Measurements from ENCODE around the gene SUDS3. TPM values are rescaled to one million over a fixed set of nuclear protein-coding genes. Genes with fewer than 3 reads are reported as not detected.

SUDS3 gene
- polyA plus RNA-seq, 3 donors, result 8.2 to 15.6 (median 9.1) TPM

- 86% methylated on average over 2 of the region's 4 CpGs for WGBS (ENCODE audit: insufficient coverage)
- Histone ChIP-seq H2AFZ (ENCODE audit: insufficient read depth, low read depth, low read length, poor library complexity, severe bottlenecking) (no peak overlapping the region), H3K36me3 (replicated peaks in 1 of 2; ENCODE audit: control insufficient read depth in 1 of 2, insufficient read depth in 2 of 2, low read length in 2 of 2) (no peaks in the 10 kb centered on the region), H3K9me3 (replicated peaks in 1 of 2; ENCODE audit: control insufficient read depth in 1 of 2, insufficient read depth in 1 of 2, low read length in 2 of 2) (peaks cover 0 to 6% of the 10 kb centered on the region in 2 donors), H3K4me1 (ENCODE audit: control insufficient read depth in 1 of 2, insufficient read depth in 2 of 2, low read length in 2 of 2) (no peaks in the 10 kb centered on the region), H3K27ac (ENCODE audit: low read depth in 1 of 2, low read length in 2 of 2) (no peak overlapping the region), H3K79me2 (ENCODE audit: insufficient read depth, low read length) (no peaks in the 10 kb centered on the region), H3K9ac (ENCODE audit: insufficient read depth, low read length, poor library complexity, severe bottlenecking) (no peak overlapping the region), H3K4me2 (replicated peaks; ENCODE audit: extremely low read depth, low read length, poor library complexity, severe bottlenecking) (no peak overlapping the region), H3K4me3 (replicated peaks in 1 of 3; ENCODE audit: low read depth in 2 of 3, low read length in 3 of 3) (no peak overlapping the region), H3K27me3 (ENCODE audit: control insufficient read depth in 2 of 2, insufficient read depth in 2 of 2, low read length in 2 of 2) (no peaks in the 10 kb centered on the region), H4K20me1 (ENCODE audit: insufficient read depth, low read length) (no peaks in the 10 kb centered on the region)
- Mint-ChIP-seq H3K4me1 (no peaks in the 10 kb centered on the region), H3K27ac (no peak overlapping the region), H3K36me3 (no peaks in the 10 kb centered on the region), H3K27me3 (ENCODE audit: low read depth in 3 of 3) (peaks cover 0 to 1% (median 0%) of the 10 kb centered on the region in 3 donors), H3K4me3 (no peak overlapping the region), H3K9me3 (peaks cover 2 to 27% (median 10%) of the 10 kb centered on the region in 7 donors)
- TF ChIP-seq CTCF (IDR thresholded peaks at IDR 0.05), result no peak
- no peak for DNase-seq
- intact Hi-C loops (cut with micrococcal nuclease), result no loop called here
Measured at GRCh38 chr12:118463677-118464076, 87.3 kb downstream of the SUDS3 start.

- Histone ChIP-seq H3K4me2 (replicated peaks; ENCODE audit: extremely low read depth, low read length, poor library complexity, severe bottlenecking) (no peak overlapping the region), H3K27ac (ENCODE audit: low read depth in 1 of 2, low read length in 2 of 2) (no peak overlapping the region), H3K36me3 (replicated peaks in 1 of 2; ENCODE audit: control insufficient read depth in 1 of 2, insufficient read depth in 2 of 2, low read length in 2 of 2) (no peaks in the 10 kb centered on the region), H3K4me1 (ENCODE audit: control insufficient read depth in 1 of 2, insufficient read depth in 2 of 2, low read length in 2 of 2) (no peaks in the 10 kb centered on the region), H2AFZ (ENCODE audit: insufficient read depth, low read depth, low read length, poor library complexity, severe bottlenecking) (no peak overlapping the region), H4K20me1 (ENCODE audit: insufficient read depth, low read length) (no peaks in the 10 kb centered on the region), H3K79me2 (ENCODE audit: insufficient read depth, low read length) (no peaks in the 10 kb centered on the region), H3K4me3 (replicated peaks in 1 of 3; ENCODE audit: low read depth in 2 of 3, low read length in 3 of 3) (no peak overlapping the region), H3K27me3 (ENCODE audit: control insufficient read depth in 2 of 2, insufficient read depth in 2 of 2, low read length in 2 of 2) (no peaks in the 10 kb centered on the region), H3K9me3 (replicated peaks in 1 of 2; ENCODE audit: control insufficient read depth in 1 of 2, insufficient read depth in 1 of 2, low read length in 2 of 2) (no peaks in the 10 kb centered on the region), H3K9ac (ENCODE audit: insufficient read depth, low read length, poor library complexity, severe bottlenecking) (no peak overlapping the region)
- DNase-seq, result no peak
- peaks cover 0 to 12% (median 4%) of the 10 kb centered on the region in 7 donors for H3K9me3 Mint-ChIP-seq
- no peaks in the 10 kb centered on the region for H3K36me3 Mint-ChIP-seq
- no peaks in the 10 kb centered on the region for H3K27me3 Mint-ChIP-seq (ENCODE audit: low read depth in 3 of 3)
- no peak overlapping the region for H3K4me3 Mint-ChIP-seq
- no peaks in the 10 kb centered on the region for H3K4me1 Mint-ChIP-seq
- H3K27ac Mint-ChIP-seq, result no peak overlapping the region
- no peak for TF ChIP-seq CTCF (IDR thresholded peaks at IDR 0.05)
- WGBS (ENCODE audit: insufficient coverage), result no CpG with 5 or more reads among the region's 1 CpG
- intact Hi-C loops (cut with micrococcal nuclease), result no loop called here
Measured at GRCh38 chr12:118465706-118466105, 89.4 kb downstream of the SUDS3 start.

Other genes with a start within 250 kb of the SUDS3 start
- gene PEBP1, start 240.4 kb upstream of the SUDS3 start, polyA plus RNA-seq, result 10 to 100 TPM; 23.0 to 57.9 (median 47.6) TPM
- gene TAOK3, start 3.6 kb upstream of the SUDS3 start, polyA plus RNA-seq, result 10 to 100 TPM; 19.7 to 58.3 (median 44.8) TPM

All from CD14-positive monocyte (primary cell).